AG10803 (cell line): ENCODE data around the gene PTGDR2.
"Not testable (repeated sequence)": the region's sequence is repeated elsewhere in the genome, so short reads cannot be mapped to it uniquely, and the experiment has no call there.

Experiments used
- DNase-seq: peaks from one replicate; pipeline ENCODE4 v3.0.0; 2010; ENCODE audit warnings: low read depth
- H3K4me3 ChIP-seq: 2 replicates; pipeline ENCODE4 v1.5.1; 2011; ENCODE audit warnings: mild to moderate bottlenecking, low read length, control low read depth
- TF ChIP-seq, protein P1 (sequence below): conservative IDR thresholded peaks from 2 replicates; pipeline ENCODE4 v1.5.1; 2011; ENCODE audit warnings: mild to moderate bottlenecking, low read length, control low read depth, inconsistent platforms

Gene PTGDR2

DNA sequence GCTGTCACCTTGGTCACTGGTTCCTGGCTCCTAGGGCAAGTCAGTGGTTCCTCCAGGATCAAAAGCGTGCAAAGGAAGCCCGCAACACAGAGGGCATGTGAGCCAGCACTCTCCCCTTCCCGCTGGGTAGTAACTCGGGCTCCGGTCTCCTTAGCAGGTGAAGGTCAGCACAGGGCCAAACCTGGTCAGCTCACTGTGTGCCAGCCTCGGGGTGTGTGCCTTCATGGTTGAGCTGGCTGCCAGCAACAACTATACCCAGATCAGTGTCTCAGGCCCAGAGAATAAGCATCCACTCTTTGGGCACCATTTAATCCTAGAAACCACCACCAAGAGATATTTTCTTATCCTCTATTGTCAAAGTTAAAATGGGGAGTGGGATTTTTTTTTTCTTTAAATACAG, 30.0 kb downstream of the PTGDR2 start:
- no peak overlapping the region for H3K4me3 ChIP-seq
- TF ChIP-seq, protein P1, sequence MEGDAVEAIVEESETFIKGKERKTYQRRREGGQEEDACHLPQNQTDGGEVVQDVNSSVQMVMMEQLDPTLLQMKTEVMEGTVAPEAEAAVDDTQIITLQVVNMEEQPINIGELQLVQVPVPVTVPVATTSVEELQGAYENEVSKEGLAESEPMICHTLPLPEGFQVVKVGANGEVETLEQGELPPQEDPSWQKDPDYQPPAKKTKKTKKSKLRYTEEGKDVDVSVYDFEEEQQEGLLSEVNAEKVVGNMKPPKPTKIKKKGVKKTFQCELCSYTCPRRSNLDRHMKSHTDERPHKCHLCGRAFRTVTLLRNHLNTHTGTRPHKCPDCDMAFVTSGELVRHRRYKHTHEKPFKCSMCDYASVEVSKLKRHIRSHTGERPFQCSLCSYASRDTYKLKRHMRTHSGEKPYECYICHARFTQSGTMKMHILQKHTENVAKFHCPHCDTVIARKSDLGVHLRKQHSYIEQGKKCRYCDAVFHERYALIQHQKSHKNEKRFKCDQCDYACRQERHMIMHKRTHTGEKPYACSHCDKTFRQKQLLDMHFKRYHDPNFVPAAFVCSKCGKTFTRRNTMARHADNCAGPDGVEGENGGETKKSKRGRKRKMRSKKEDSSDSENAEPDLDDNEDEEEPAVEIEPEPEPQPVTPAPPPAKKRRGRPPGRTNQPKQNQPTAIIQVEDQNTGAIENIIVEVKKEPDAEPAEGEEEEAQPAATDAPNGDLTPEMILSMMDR: no peak
- DNase-seq: no peak

DNA sequence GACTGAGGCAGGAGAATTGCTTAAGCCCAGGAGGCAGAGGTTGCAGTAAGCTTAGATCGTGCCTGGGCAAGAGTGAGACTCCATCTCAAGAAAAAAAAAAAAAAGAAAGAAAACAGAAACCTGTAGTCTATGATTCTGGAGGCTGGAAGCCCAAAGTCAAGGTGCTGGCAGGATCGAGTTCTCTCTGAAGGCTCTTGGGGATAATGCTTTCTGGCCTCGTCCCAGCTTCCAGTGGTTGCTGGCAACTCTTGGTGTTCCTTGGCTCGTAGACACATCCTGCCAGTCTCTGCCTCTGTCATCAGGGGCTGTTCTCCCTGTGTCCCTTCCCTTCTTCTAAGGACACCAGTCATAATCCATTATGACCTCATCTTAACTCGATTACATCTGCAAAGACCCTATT, 30.6 kb downstream of the PTGDR2 start:
- no peak overlapping the region for H3K4me3 ChIP-seq

DNA sequence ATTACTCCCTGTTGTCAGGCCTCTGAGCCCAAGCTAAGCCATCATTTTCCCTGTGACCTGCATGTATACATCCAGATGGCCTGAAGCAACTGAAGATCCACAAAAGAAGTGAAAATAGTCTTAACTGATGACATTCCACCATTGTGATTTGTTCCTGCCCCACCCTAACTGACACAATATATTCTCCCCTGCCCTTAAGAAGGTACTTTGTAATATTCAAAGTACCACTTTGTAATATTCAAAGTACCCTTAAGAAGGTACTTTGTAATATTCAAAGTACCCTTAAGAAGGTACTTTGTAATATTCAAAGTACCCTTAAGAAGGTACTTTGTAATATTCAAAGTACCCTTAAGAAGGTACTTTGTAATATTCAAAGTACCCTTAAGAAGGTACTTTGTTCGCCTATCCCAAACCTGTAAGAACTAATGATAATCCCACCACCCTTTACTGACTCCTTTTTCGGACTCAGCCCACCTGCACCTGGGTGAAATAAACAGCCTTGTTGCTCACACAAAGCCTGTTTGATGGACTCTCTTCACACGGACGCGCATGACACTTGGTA, 31.9 kb downstream of the PTGDR2 start:
- not testable (repeated sequence) for H3K4me3 ChIP-seq, DNase-seq

More for the DNA sequence above, 30.6 kb downstream of the PTGDR2 start:
- DNase-seq: no peak
- TF ChIP-seq, protein P1: no peak

DNA sequence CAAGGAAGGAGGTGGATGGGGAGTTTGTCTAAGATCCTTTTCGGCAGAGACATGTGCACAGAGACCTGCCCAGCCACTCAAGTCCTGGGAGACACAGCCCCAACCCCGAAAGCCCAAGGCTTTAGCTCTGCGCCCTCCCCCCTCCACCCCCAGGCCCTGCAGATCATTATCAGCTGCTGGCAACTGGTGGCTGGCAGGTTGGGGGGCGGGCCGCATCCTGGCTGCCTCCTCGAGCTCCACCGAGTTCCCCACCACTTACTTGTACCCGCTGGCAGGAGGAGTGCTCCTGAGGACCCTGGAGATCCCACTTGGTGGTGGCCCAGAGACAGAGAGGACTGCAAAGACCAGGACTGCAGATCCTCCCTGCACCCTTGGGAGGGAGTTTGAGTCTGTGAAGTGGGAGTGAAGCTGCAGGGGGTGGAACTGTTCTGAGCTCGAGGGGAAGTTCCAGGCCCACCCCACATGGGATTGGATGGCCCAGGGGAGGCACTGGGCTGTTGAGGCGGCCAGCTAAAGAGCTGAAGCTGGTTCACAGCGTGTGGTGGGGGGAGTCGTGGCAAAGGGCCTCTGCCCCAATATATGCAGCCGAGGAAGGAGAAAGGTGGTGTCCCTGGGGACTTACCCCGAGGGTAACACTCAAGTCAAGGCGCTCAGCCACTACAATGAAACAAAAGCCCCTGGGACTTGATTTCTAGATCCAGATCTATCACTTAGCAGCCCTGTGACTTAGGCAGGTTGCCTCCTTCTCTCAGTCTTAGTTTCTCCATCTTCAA, 33.7 kb downstream of the PTGDR2 start:
- no peak for DNase-seq
- H3K4me3 ChIP-seq: no peak overlapping the region
- TF ChIP-seq, protein P1: no peak

DNA sequence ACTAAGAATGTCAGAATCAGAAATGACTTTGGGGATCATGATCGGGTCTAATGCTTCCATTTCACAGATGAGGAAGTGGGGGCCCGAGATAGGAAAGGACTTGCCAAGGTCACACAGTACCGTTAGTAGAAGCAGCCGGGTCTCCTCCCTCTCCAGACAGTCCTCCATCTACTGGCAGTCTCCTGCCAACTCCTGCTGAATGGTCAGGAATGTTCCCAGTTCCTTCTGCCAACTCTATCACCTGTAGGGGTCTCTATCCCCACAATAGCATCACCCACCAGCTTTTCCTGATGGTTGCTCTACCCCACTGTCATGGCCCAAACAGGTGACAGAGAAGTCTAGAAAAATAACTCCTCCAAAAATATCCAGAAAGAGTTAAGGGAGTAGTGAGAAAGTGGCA, 37.7 kb downstream of the PTGDR2 start:
- TF ChIP-seq, protein P1: no peak
- no peak for DNase-seq

DNA sequence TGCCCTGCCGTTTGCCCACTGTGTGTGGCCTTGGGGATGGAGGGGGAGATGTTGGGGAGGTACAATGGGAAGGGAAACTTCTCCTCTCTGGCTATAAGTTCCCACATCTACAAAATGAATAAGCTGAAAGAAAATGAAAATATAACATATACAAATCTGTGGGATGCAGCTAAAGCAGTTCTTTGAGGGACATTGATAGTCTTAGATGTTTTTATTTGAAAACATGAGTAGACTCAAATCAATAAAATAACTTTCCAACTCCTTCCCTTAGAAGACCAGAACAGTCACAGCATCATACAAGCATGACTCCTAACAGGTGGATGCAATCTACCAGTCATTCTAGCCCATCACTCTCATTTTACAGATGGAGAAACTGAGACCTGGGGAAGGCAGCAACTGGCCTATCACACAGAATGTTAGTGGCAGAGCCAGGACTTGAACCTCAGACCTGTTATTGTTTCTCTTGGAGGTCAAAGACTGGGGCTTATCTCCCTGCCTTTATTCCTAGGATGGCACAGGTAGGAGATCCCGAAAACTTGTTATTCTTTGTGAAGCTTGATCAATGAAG, 39.1 kb downstream of the PTGDR2 start:
- H3K4me3 ChIP-seq: no peak overlapping the region
- TF ChIP-seq, protein P1: no peak
- no peak for DNase-seq

More for the DNA sequence above, 37.7 kb downstream of the PTGDR2 start:
- H3K4me3 ChIP-seq: no peak overlapping the region

DNA sequence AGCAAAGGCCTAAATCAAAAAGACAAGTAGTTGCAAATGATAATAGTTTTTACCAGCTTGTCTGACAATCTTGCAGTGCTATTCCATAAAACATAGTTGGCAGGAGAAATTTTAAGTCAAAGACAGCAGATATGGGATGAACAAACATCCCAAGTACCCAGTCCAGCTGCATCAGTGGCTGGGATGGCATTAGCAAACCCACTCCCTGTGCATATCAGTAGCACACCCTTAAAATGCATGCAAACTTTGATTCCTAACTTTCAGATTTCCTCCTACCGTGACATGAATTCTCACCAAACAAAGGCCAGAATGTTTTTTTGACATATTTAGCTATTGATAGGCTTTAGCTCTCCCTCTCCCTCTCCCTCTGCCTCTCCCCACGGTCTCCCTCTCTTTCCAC, 41.6 kb downstream of the PTGDR2 start:
- no peak for DNase-seq
- TF ChIP-seq, protein P1: no peak
- no peak overlapping the region for H3K4me3 ChIP-seq
